Brain pericyte (primary cell): ENCODE data around the gene PTPRN2.

ENCODE experiments used
- DNase-seq: peaks from one replicate; pipeline ENCODE4 v3.0.0-alpha.2; 2012; ENCODE audit warnings: low read depth, low spot score

The PTPRN2 gene

DNA sequence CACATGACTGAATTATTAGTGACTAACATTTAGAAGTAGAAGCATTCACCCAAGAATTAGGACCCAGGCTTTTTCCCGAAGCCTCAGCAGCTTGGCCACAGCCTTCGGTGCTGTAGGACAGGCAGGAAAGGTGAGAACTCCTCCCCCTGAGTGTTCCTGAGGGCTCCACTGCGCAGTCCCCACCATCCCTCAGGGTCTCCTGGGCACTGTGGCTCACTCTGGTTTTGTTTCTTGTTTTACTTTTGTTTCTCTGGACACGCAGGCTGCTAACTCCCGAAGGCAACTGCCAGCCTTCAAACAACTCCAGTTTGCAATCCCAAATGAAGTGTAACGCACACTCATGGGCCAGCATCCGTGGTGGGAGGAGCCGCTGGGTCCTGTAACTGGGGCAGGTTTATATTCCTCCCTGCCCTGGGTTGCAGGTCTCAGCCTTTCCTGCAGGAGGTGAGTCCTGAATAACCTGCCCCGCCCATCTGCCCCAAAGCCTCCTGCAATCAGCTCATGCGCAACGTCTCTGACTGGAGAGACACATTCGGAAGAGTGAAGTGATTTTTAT, 492.9 kb downstream of the PTPRN2 start:
- no peak for DNase-seq

DNA sequence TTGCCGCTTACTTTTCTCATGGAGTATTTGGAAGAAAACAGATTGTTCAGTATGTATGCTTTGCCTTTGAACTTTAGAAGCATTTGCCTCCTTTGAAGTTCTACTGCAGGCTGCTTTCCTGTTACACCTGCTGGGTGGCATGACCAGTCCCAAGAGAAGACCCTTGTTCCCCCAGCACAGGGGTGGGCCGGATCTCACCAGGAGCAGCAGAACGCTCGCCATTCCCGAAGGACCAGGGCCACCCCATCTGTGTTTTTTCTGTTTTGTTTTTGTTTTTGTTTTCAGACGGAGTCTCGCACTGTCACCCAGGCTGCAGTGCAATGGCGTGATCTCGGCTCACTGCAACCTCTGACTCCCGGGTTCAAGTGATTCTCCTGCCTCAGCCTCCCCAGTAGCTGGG, 493.6 kb downstream of the PTPRN2 start:
- DNase-seq: no peak

- no peak for DNase-seq
These were observed 494.3 kb downstream of the PTPRN2 start for GRCh38 chr7:158093156-158093796.

- no peak for DNase-seq
These were observed 500.4 kb downstream of the PTPRN2 start for GRCh38 chr7:158087196-158087595.

- no peak for DNase-seq
These were observed 501.6 kb downstream of the PTPRN2 start for GRCh38 chr7:158085741-158086695.

DNA sequence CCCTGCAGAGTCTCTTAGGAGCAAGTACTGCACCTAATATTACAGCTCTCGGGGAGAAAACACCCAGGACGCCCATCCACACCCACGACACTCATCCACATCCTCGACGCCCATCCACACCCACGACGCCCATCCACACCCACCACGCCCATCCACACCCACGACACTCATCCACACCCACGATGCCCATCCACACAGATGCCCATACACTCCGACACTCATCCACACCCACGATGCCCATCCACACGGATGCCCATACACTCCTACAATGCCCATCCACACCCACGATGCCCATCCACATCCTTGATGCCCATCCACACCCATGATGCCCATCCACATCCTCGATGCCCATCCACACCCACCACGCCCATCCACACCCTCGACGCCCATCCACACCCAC, 503.1 kb downstream of the PTPRN2 start:
- no peak for DNase-seq

- DNase-seq: no peak
These were observed 503.9 kb downstream of the PTPRN2 start for GRCh38 chr7:158083526-158084310.

DNA sequence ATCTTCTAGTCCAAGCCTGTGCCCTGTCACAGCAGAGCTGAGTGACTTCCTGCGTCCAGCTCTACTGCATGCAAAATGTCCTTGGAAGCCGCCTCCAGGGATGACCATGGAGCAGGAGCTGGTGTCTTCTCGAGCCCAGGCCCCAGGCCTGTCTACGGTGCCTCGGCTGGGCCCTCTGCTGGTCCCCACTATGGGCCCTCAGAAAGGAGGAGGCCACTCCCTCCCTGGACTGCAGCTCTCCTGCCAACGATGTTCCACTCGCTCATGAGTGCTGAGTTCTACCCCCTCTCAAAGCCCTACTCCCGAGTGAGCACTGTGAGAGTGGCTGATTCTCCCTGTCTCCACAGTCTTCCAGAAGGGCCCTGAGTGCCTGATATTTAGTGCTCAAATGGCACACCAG, 504.9 kb downstream of the PTPRN2 start:
- DNase-seq: no peak

- no peak for DNase-seq
These were observed 506.7 kb downstream of the PTPRN2 start for GRCh38 chr7:158080899-158081445.

DNA sequence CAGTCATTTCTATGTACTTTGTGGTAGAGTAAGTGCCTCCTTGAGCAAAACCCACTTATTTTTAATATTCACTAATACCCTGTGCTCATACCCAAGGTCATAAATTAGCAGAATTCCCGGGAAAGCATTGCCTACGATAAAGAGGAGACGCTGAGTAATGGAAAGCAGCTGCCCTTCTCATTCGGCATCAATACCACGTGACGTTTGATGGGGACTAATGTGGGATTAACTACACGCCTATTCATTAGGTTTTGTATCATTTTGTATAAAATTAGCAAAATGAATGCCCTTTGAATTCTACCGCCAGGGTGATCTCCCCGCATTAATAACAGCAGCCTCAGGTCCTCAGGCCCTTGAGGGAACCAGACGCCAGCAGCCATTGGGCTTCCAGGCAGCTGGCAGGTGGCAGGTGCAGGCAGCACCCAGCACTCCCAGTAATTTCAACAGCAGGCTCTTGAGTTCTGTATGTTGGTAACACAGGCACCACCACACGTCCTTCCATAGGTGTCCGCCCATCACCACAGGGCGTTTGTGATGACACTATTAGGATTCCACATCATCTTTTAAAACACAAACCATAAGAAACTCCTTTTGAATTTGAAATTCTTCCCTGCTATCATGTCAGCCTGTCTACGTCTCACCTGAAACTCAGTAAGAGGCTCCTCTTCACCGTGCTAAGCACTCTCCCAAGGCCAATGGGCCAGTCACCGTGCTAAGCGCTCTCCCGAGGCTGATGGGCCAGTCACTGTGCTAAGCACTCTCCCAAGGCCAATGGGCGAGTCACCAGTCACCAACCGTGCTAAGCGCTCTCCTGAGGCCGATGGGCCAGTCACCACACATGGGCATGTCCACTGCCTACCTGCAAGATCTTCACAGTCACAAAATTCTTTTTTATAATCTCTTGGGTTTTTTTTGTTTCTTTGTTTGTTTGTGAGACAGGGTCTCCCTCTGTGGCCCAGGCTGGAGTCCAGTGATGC, 509.4 kb downstream of the PTPRN2 start:
- DNase-seq: no peak

- no peak for DNase-seq
These were observed 510.3 kb downstream of the PTPRN2 start for GRCh38 chr7:158077151-158077840.

GRCh38 chr7:158076656-158077055, 511.0 kb downstream of the PTPRN2 start:
- no peak for DNase-seq

DNA sequence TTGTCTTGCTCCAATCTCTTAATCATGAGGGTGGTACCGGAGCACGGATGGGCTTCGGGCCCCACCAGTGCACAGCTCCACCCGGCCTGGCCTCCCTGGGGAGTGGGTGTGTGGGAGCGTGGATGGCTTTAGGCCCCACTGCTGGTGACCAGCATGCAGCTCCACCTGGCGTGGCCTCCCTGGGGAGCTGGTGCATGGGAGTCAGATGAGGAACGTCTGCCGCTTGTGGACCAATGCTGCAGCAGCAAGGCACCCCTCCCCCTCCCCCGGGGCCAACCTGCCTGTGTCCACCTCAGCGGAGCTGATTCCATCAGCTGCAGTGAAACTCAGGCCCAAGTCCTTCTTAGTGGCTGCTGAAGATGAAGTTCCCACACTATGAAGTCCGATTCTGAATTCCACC, 511.4 kb downstream of the PTPRN2 start:
- no peak for DNase-seq

- DNase-seq: no peak
These were observed 512.0 kb downstream of the PTPRN2 start for GRCh38 chr7:158075633-158076001.

GRCh38 chr7:158074896-158075632, 512.6 kb downstream of the PTPRN2 start:
- no peak for DNase-seq

DNA sequence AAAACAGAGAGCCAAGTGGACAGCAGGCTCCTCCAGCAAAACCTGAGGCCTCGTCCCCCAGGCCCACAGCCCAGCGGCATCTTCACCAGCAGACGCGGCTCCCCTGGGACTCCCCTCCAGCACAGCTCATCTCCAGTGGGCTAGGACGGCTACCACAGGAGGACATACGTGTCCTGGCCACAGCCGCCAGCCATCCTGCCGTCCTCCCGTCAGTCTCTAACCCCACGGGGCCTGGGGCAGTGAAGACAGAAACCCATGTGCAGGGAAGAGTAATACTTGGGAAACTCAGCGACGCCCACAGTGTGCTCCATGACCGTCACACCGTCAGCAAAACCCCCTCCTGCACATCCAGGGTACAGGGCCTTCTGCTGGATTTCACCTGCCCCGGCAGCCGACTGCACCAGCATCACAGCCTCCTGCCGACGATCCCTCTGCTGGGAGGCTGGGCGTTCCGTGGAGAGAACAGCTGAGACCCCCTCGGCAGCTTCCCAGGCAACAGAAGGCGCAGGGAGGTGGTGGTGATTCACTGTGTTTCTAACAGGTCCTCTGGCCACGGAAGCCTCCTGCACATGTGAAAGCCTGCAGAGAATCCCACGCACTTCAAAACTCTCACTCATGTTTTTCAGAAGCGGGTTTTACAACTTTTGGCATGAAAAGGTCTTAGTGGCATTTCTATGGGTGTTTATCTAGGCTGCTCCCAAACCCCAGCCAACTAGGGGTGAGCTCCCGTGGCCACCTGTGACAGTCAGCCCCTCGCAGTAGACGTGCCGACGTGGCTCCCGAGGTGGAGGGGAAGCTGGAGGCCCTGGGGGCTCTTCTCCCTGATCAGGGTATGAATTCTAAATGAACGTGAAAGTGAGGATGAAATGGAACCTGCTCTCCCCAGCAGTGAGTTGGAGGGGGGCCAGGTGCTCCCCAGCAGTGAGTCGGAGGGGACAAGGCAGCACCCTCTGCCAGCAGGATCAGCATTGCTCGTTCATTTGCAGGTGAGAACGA, 513.5 kb downstream of the PTPRN2 start:
- DNase-seq: no peak

DNA sequence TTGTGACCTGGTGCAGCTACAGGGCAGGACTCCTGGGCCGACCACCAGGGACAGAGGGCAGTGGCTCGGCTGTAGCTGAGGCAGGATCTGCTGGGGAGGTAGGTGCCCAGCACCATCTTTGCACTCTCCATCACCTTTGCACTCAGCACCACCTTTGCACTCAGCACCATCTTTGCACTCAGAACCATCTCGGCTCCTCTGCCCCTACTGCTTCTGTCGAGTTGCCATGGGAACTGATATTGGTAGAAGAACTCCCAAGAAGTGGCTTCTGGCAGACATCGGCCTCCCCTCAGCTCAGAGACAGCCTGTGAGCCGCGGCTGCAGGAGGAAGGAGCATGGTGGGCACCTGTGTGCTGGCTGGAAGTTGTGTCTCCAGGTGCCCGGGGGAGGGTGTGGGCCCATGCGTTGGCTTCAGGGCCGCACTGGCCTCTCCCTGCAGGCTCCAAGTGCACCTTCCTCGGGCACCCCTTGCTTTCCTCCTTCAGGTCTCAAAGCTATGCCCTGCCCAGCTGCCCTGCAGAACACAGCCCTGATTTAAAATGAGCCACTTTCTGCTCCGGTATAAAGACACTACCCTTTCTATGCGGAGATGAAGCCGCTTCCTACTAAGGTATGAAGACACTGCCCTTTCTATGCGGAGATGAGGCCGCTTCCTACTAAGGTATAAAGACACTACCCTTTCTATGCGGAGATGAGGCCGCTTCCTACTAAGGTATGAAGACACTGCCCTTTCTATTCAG, 514.5 kb downstream of the PTPRN2 start:
- DNase-seq: no peak
